GM04503 (cell line): Measurements from ENCODE around the gene TMEM97.

Experiments used
- DNase-seq: peaks from one replicate; pipeline ENCODE4 v3.0.0-alpha.2; 2012; ENCODE audit warnings: low read depth

The TMEM97 gene

DNA sequence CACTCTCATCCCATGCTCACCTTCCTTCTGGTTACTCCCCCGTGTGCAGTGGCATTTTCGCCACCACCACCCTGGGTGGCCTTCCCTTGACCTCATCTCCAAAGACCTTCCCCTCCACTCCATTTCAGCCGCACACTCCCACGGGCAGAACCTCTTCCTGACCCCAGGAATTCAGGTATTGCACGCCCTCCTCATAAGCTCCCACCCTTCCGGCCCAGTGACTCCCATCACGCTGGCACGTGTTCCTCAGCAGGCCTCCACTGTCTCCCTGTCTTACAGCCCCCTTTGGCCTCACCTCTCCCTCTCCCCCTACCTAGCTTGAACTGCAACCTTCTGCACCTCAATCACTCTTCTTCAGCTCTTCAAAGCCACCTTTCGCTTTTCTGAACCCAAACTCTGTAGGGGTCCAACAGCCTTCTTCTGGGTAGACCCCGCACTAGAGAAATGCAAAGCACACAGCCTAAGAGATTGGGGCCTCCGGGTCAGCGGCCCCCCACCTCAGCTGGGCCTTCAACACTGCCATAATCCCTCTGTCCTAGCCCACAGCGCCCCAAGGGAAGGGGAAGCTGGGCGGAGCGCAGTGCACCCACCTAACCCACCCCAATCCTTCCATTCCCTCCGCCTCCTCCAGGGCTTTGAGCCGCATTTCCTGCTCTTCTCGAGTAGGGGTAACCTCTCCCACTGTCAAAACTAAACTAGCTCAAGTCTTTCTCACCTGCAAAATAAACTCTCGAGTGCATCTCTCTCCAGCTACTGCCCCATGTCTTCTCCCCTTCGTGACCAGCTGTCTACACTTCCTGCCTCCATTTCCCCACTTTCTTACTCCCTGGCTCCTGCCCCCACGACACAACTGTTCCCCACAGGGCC is 1.7 kb upstream of the TMEM97 start:
- DNase-seq, result no peak

DNA sequence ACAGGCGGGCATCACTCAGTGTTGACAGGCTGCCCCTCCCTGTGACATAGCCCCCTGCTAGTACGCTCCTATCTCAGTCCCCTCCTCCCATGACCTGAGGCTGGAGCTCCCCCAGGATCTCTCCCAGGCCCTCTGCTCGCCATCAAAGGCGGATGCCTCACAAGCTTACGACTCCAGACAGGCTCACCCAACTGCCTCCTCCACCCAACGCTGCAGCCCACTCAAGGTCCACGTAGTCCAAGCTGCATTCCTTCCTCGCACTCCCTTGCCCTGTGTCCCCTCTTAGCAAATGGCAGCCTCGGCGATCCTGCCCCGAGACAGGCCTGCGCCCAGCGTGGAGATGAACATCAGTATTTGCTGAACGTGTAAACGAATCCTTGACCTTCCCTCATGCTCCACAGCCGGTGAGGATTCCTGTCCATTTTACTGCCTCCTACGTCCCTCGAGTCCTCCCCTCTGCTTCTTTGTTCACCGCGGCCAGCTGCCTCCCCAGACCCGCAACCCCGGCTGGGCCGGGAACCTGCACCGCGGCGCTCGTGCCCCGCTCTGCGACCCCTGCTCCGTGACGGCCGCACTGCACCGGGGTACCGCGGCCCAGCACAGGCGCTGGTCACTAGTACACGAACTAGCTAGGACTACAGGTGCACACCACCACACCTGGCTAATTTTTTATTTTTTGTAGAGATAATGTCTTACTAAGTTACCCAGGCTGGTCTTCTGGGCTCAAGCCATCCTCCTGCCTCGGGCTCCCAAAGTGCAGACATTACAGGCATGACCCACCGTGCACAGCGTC is 838 bp upstream of the TMEM97 start:
- DNase-seq, result no peak

DNA sequence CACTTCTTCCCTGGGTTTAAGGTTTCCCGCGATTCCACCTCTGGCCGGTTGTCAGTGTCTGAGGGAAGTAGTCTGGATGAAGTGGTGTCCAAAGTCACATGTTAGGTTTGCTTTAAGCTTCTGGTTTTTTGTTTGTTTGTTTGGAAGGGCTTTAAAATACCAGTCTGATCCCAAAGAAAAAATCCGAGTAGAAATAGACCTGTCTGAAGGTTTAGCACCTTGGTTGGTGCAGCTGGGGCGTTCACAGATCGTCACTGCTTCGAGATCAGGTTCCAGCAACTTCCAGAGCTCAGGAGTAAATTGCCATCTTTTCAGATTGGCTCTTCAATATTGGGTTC is 567 bp downstream of the TMEM97 start:
- DNase-seq, result no peak

DNA sequence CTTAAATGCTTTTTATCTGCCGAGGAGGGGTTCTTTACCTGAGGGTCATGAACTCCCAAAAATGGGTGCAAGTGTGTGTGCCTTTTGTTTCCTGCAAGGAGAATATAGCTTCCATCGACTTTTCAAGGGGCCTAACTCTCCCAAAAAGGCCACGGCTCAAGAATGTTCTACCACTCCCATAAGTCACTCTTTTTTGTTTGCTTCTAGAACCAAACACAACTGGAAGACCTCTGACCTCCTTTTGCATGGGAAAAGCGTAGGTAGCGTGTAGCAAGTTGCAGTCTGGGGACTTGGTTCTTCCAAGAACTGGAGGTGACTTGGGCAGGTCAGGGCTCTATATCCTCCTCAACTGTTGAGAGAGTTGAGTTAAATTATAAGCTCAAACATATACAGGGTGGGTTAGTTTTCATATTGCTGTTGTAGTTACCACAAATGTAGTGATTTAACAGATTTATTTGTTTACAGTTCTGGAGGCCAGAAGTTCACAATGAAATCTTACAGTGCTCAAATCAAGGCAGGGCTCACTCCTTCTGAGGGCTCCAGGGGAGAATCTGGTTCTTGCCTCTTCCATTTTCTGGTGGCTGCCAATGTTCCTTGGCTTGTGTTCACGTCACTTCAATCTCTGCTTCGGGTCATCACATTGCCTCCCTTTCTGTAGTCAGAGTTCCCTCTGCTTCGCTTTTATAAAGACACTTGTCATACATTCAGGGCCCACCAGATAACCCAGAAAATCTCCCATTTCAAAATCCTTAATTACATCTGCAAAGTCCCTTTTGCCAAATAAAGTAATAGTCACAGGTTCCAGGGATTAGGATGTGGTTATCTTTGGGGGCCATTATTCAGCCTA is 1.4 kb downstream of the TMEM97 start:
- no peak for DNase-seq

DNA sequence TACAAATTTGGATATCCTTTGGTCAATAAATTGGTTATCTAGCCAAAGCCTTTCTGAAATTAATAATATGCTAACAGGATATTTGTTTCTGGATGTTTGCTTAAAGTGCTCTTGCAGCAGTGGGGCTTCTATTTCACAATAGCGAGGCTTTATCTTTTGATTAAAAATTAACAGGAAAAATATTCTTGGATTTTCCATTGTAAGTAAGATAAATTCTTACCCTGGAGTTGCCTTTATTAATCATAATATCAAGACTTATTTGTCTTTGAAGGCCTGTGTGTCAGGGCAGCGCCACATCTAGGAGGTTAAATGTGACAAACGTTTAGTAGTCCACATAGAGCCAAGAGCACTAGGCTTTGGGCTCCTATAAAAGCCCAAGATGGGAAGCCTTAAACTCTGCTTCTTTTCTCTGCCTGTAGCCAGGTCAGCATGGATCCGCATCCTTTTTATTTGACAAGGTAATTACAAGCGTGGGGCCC is 5.3 kb downstream of the TMEM97 start:
- no peak for DNase-seq

DNA sequence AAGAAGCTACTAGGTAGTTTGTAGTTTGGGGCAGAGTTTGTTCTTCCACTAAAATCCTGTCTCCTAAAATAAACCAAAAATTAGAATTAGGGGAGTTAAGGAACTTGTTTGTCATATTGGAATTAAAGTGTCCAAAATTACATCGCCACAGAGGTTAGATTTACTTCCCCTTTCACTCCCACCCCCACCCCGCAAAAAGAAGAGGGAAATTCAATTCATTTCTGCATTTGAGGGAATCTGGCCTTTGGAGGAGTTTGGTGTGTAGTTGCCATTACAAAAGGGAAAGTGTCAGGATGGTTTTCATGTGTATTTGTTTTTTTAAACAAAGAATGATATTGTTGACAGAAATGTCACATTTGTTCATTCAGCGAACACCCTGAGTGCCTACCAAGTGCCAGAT is 5.8 kb downstream of the TMEM97 start:
- DNase-seq, result no peak

DNA sequence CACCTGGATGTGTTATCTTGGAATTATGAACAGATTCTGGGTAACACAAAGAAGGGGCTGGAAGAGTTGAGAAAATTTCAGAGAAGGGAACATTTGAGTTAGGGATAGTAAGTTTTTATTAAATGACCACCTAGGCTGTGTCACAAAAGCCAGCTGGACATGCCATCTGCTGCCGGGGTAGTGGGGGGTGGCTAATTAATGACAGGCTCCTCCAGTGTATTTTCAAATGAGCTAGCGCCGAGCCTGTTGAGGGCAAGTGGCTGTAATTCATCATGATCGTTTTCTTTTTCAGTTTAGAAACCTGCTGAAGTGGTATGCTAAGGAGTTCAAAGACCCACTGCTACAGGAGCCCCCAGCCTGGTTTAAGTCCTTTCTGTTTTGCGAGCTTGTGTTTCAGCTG is 6.2 kb downstream of the TMEM97 start:
- no peak for DNase-seq

DNA sequence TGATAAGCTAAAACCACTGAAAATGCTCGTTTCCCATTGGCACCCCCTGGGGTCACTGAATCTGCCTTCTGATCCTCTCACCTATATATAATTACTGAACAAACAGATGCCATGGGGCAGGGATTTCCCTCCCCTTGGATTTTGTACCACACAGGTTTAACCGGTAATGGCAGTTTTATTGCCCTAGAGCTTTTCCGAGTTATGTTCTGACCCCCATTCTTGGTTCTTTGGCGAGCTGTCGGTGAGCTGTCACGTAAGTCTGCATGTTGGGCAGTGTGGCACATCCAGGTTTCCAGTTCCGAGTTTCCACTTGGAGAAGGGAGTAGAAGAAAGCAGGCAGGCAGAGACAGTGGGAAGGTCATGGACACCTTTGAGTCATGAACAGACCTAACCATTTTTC is 7.1 kb downstream of the TMEM97 start:
- DNase-seq, result no peak

DNA sequence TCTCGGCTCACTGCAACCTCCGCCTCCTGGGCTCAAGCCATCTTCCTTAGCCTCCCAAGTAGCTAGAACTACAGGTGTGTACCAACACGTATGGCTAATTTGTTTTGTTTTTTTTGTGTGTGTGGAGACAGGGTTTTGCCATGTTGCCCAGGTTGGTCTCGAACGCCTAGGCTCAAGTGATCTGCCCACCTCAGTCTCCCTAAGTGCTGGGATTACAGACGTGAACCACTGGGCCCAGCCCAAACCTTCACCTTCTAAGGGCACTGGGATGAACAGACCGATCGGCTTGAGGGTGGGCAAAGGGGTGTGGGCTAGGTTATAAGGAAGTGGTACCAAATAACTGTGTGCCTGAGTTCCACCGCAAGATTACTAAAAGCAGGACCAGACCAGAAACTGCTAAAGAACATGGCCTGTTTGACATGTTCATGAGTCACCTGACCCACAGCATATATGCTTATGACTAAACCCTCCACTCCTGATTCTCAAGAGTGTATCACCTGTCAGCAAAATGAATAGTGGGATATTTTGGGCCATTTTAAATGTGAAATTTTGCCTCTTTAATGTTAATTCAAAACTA is 8.1 kb downstream of the TMEM97 start:
- DNase-seq, result no peak

DNA sequence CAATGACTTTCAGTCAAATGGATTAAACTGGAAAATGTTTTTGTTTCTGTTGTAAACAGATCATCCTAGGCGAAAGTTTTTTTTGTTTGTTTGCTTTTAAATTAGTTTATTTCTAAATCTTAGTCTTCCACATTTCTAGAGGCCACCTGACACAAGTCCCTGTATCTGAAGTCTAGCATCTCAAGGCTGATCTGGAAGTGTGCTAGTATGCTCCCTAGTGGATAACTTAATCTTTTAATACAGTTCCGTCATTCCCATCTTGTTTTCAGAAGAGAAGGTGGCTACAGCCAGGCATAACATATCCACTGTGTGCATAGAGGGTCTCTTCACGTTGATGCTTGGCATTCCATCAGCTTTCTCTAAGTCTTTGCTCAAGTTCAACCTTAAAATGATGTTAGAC is 8.7 kb downstream of the TMEM97 start:
- DNase-seq, result no peak

DNA sequence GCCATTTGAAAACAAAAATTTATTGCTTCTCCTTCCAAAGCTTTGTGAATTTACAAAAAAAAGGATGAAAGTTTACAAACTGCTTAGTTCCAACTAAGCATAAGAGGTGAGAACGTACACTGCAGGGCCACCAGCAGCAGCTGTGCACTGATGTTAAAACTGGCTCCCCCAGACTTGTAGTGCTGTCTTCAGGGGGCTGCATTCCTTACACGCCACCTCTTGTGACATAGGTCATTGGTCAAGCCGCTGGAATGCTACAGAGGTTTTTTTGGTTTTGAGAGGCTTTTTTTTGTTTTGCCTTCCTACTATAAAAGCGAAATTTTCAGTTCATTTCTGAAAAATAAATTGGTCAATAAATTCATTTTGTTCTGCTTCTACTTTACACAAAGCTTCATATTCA is 9.3 kb downstream of the TMEM97 start:
- no peak for DNase-seq

DNA sequence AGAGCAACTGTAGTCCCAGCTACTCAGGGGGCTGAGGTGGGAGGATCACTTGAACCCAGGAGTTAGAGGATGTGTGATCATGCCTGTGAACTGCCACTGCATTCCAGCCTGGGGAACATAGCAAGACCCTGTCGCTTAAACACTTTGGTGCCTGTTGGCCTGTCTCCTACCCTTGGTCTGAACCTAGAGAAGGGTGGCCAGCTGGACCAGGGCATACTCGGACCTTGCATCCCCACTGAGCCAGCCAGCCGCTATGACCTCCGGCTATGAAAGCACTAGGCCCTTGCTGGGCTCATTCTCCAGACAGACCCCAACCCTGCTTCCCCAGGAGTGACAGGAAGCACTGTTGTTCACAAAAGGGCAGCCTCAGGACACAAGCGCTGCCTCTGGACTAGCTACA is 11.7 kb downstream of the TMEM97 start:
- DNase-seq, result no peak

DNA sequence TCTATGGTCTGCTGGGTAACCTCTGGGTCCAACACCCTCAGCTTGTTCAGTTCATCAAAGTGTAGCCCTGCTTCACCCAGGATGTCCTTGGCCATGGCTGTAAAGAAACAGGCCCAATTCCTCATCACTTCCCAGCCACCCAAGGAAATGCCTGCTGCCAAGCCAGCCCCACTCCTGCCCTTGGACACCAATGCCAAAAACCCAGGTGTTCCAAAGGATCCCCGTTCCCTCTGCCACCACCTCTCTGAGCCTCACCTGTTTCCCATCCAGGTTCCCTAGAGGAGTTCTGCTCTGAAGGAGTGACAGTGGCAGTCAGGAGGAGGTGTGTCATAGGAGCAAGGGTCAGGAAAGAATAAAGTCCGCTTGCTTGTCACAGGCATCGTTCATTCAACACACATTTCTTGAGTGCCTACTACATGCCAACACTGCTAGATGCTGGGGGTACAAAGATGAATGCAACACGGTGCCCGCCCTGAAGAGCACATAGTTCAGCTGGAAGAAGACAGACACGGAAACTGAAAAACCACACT is 13.0 kb downstream of the TMEM97 start:
- DNase-seq, result no peak

DNA sequence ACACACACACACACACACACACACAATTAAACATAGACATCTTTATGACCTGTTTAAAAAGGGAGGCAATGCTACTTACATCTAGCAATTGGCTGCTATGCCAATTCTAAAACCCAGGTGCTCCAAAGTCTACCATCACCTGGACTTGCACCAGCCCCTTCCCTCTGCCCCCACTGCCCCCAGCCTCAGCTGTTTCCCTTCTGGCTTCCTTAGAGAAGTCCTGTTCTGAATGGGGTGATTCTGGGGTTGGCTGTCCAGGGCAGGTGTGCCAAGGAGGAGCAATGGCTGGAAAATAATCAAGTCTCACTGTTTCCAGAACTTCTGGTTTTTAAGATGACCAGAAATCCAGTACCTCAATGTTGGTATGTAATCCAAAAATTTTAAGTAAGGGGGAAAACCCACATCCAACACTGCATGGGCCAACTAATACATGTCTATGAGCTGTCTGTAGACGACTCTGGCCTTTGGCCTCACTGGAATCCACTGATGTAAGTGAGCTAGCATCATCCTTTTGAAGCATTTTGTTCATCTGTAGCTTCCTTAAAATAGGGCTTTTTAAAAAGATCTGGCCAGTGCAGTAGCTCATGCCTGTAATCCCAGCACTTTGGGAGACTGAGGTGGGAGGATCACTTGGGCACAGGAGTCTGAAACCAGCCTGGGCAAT is 14.2 kb downstream of the TMEM97 start:
- DNase-seq, result no peak

DNA sequence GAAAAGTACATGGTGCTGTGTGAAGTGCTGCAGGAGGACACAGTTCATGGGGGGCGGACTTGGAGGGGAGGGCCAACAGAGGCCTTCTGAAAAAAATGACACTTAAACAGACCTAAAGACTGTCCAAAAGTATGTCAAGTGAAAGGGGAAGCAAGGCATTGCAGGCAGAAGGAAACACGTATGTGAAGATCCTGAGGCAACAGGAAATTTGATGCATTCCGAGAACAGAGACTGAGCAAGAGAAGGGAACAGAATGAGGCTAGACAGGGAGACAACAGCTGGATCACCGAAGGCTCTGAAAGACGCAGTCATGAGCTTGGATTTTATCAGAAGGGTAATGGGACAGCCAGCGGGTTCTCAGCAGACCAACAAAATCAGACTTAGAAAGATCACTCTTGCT is 15.2 kb downstream of the TMEM97 start:
- no peak for DNase-seq

DNA sequence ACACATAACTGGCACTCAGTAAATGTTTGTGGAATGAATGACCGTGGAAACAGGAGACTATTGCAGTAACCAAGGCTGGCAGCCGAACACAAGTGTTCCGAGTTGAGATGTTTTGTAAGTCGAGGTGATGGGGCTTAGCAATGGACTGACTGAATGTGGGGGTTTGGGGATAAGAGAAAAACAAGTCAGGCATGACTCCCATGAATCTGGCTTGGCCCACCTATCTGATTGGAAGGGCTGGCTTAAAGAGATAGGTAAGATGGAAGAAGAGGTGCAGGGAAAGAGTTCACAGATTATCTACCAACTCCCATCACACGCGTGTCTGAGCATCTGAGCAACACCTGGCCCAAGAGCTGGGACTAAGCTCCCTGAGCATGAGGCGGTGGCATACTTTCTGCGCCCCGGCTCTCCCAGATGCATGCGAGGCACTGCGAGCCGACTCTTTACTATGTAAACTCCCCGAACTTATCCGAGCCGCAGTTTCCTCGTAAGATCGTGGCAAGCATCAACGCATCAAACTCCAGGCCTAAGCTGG is 15.7 kb downstream of the TMEM97 start:
- no peak for DNase-seq

DNA sequence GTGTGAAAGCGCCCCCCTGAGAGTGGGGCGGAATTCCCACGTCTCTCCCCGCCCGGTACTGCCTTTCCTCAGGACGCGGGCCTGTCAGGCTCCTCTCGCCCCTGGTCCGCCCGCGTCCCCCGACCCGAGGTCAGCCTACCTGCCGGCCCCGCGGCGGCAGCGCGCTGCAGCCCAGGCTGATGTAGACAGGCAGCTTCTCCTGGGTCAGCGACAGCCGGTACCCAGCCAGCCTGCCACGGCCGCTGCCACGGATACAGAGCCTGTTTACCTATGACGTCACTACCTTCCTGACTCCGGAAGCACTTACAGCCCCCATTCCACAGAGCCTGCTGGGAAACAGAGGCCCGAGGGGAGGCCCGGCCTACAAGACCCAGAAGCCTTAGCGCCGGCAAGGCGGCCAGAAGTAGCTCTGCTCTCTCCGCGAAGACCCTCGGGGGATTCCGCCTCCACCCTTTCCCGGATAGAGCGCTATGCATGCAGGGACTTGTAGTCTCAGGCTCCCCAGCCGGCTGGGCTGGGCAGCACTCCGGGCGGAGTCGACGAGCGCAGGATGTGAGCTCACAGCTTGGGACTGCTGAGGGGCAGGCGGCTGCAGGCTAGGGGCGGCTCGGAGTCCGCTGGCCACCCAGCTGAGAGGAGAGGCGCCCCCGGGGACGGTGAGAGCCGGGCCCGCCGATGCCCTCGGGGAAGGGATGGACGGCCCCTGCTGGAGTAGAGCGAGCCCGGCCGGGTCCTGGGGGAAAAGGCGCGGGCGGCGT is 16.4 kb downstream of the TMEM97 start, which contains the start of the genes IFT20 and TNFAIP1:
Gene IFT20, minus strand, starts transcription at position 272 of the 758 bp plus-strand sequence. CDS start 3,487 bp downstream, outside the sequence.
Gene TNFAIP1, plus strand, starts transcription at position 561 of the 758 bp plus-strand sequence. CDS start 3,761 bp downstream, outside the sequence.
- peak; percentile 98 for DNase-seq

DNA sequence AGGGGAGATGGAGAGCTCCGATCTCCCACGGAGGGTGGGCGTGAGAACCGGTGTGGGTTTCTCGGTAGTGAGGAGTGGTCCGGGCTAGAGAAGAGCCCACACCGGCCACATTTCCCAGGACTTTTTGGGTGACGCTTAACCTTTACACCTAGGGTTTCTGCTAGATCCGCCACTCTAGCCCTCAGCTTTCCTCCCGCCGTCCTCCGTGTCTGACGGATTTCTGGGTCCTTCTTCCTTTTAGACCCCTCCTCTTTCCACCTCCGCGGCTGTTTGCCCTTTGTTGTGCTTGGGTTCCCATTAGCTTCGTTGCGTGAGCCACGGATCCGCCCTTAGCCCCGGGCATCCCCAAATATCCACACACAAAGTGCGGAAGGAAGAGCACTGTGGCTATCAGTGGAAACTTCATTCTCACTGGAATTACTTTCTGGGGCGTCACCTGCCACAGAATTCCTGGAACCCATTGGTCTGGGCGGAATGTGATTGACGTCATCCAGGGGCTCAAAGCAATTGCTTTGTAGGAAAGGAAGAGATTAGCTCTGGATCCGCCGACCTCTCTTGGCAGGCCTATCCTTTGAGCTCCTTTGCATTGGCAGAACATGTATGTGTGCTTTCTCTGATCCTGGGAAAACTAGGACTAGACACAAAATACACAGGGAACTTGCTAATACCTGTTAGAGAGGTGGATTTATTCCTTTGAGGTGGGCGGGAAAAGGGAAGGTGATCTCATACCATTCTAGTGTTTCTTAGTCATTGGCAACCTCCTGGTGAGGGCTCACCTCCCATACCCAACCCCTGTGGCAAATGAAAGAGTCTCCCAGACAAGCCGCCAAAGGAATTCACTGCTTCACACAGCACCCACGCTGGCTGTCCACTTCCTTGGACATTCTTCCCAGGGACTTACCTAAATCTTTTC is 17.2 kb downstream of the TMEM97 start:
- DNase-seq, result peak; percentile 68
